ENCODE results near the gene LMO2.

The LMO2 gene

GRCh38 chr11:33857933-33858371 is 33.9 kb downstream of the LMO2 start:
- H3K4me3 ChIP-seq (replicated peaks; ENCODE audit: low read depth, low read length): no peak overlapping the region
- H3K27me3 ChIP-seq (replicated peaks; ENCODE audit: control insufficient read depth, insufficient read depth, low read length): no peaks in the 10 kb centered on the region
- peak; percentile 54 for DNase-seq (ENCODE audit: extremely low read depth, insufficient read length)
- H3K36me3 ChIP-seq (ENCODE audit: control insufficient read depth, insufficient read depth, low read length): no peaks in the 10 kb centered on the region
- TF ChIP-seq CTCF (IDR thresholded peaks at IDR 0.05; ENCODE audit: insufficient read depth, low read length, poor library complexity, severe bottlenecking): peak; percentile 94

GRCh38 chr11:33855500-33855899 is 36.4 kb downstream of the LMO2 start:
- Histone ChIP-seq H3K27me3 (replicated peaks; ENCODE audit: control insufficient read depth, insufficient read depth, low read length) (no peaks in the 10 kb centered on the region), H3K36me3 (ENCODE audit: control insufficient read depth, insufficient read depth, low read length) (no peaks in the 10 kb centered on the region), H3K4me3 (replicated peaks; ENCODE audit: low read depth, low read length) (no peak overlapping the region)
- no peak for DNase-seq (ENCODE audit: extremely low read depth, insufficient read length)
- no peak for TF ChIP-seq CTCF (IDR thresholded peaks at IDR 0.05; ENCODE audit: insufficient read depth, low read length, poor library complexity, severe bottlenecking)

- no peaks in the 10 kb centered on the region for H3K36me3 ChIP-seq (ENCODE audit: control insufficient read depth, insufficient read depth, low read length)
- H3K4me3 ChIP-seq (replicated peaks; ENCODE audit: low read depth, low read length): no peak overlapping the region
- H3K27me3 ChIP-seq (replicated peaks; ENCODE audit: control insufficient read depth, insufficient read depth, low read length): no peaks in the 10 kb centered on the region
- TF ChIP-seq CTCF (IDR thresholded peaks at IDR 0.05; ENCODE audit: insufficient read depth, low read length, poor library complexity, severe bottlenecking): no peak
- no peak for DNase-seq (ENCODE audit: extremely low read depth, insufficient read length)
These were observed 43.0 kb downstream of the LMO2 start for GRCh38 chr11:33848717-33849390.

- DNase-seq (ENCODE audit: extremely low read depth, insufficient read length): no peak
- no peaks in the 10 kb centered on the region for H3K27me3 ChIP-seq (replicated peaks; ENCODE audit: control insufficient read depth, insufficient read depth, low read length)
- H3K36me3 ChIP-seq (ENCODE audit: control insufficient read depth, insufficient read depth, low read length): no peaks in the 10 kb centered on the region
- no peak overlapping the region for H3K4me3 ChIP-seq (replicated peaks; ENCODE audit: low read depth, low read length)
- TF ChIP-seq CTCF (IDR thresholded peaks at IDR 0.05; ENCODE audit: insufficient read depth, low read length, poor library complexity, severe bottlenecking): no peak
These were observed 44.6 kb downstream of the LMO2 start for GRCh38 chr11:33847251-33847650.

GRCh38 chr11:33844236-33844635 is 47.6 kb downstream of the LMO2 start:
- no peak for TF ChIP-seq CTCF (IDR thresholded peaks at IDR 0.05; ENCODE audit: insufficient read depth, low read length, poor library complexity, severe bottlenecking)
- DNase-seq (ENCODE audit: extremely low read depth, insufficient read length): no peak
- Histone ChIP-seq H3K27me3 (replicated peaks; ENCODE audit: control insufficient read depth, insufficient read depth, low read length) (no peaks in the 10 kb centered on the region; the same call in 1 of the 2 replicates), H3K4me3 (replicated peaks; ENCODE audit: low read depth, low read length) (no peak overlapping the region), H3K36me3 (ENCODE audit: control insufficient read depth, insufficient read depth, low read length) (no peaks in the 10 kb centered on the region)

GRCh38 chr11:33843018-33843417 is 48.9 kb downstream of the LMO2 start:
- H3K27me3 ChIP-seq (replicated peaks; ENCODE audit: control insufficient read depth, insufficient read depth, low read length): no peaks in the 10 kb centered on the region; the same call in 1 of the 2 replicates
- TF ChIP-seq CTCF (IDR thresholded peaks at IDR 0.05; ENCODE audit: insufficient read depth, low read length, poor library complexity, severe bottlenecking): no peak
- DNase-seq (ENCODE audit: extremely low read depth, insufficient read length): no peak
- H3K4me3 ChIP-seq (replicated peaks; ENCODE audit: low read depth, low read length): no peak overlapping the region
- H3K36me3 ChIP-seq (ENCODE audit: control insufficient read depth, insufficient read depth, low read length): no peaks in the 10 kb centered on the region

All from GM06990 (cell line).